Transverse colon (tissue), 3 donors: ENCODE data around the gene CHID1.

Experiments used
- CTCF ChIP-seq, 5 experiments: fragments of 200-600 bp in 3 of 5; fragments of 450-650 bp in 2 of 5; sonication (generic) in 3 of 5; IDR thresholded peaks; 1 replicate in 2 of 5; 2 replicates in 3 of 5; pipeline ENCODE4 v1.5.1; 2016 to 2017; ENCODE audit warnings: antibody characterized with exemption in 5 of 5, inconsistent platforms in 3 of 5, mild to moderate bottlenecking in 2 of 5, moderate library complexity in 1 of 5
- EP300 ChIP-seq: sonication (generic); formaldehyde crosslinking; IDR thresholded peaks from one replicate; pipeline ENCODE4 v1.6.1; 2017; ENCODE audit warnings: antibody characterized with exemption, low read depth
- POLR2A ChIP-seq: fragments of 450-650 bp; IDR thresholded peaks from one replicate; pipeline ENCODE4 v1.6.1; 2016; ENCODE audit warnings: antibody characterized with exemption, mild to moderate bottlenecking, moderate library complexity

GRCh38 chr11:849104-849824 is 61.3 kb downstream of the CHID1 start:
- TF ChIP-seq CTCF (IDR thresholded peaks at IDR 0.05) (no peak), POLR2A (no peak), EP300 (no peak)
